Glutamatergic neuron (in vitro differentiated cells): ENCODE measurements around the gene NTRK3. TPM values are rescaled to one million over a fixed set of nuclear protein-coding genes. Genes with fewer than 3 reads are reported as not detected.

ENCODE experiments used
- DNase-seq: peaks from one replicate; pipeline ENCODE4 v3.0.0; 2022
- H3K27ac Mint-ChIP-seq: one replicate; pipeline ENCODE4 v1.8.0; 2020; ENCODE audit warnings: mild to moderate bottlenecking, mixed read lengths, inconsistent platforms; ENCODE audit not compliant: unreplicated experiment
- H3K27me3 Mint-ChIP-seq: one replicate; pipeline ENCODE4 v1.8.0; 2020; ENCODE audit warnings: mild to moderate bottlenecking, moderate library complexity, mixed read lengths, inconsistent platforms; ENCODE audit not compliant: unreplicated experiment
- H3K36me3 Mint-ChIP-seq: one replicate; pipeline ENCODE4 v1.8.0; 2020; ENCODE audit warnings: mild to moderate bottlenecking, mixed read lengths, inconsistent platforms; ENCODE audit not compliant: unreplicated experiment
- H3K4me1 Mint-ChIP-seq: one replicate; pipeline ENCODE4 v1.8.0; 2020; ENCODE audit warnings: mild to moderate bottlenecking, low read depth, mixed read lengths, inconsistent platforms; ENCODE audit not compliant: unreplicated experiment
- H3K4me3 Mint-ChIP-seq: one replicate; pipeline ENCODE4 v1.8.0; 2020; ENCODE audit warnings: mild to moderate bottlenecking, mixed read lengths, inconsistent platforms; ENCODE audit not compliant: unreplicated experiment
- H3K9me3 Mint-ChIP-seq: one replicate; pipeline ENCODE4 v1.8.0; 2020; ENCODE audit warnings: mild to moderate bottlenecking, moderate library complexity, mixed read lengths, inconsistent platforms; ENCODE audit not compliant: unreplicated experiment
- total RNA-seq: library from RNA; stranded (reverse); fragmentation: NEBNext Ultra II Directional; extraction: Animal tissue kit (Norgen Biotek cat#: 25700); gene quantifications from one replicate; pipeline ENCODE4 v1.2.1, GENCODE V29; 2021; ENCODE audit not compliant: unreplicated experiment
- TF ChIP-seq, protein P1 (sequence below): fragments of 200-600 bp; sonication (generic); IDR thresholded peaks from one replicate; pipeline ENCODE4 v1.5.0; 2021; ENCODE audit not compliant: partially characterized antibody, unreplicated experiment

Gene NTRK3
- total RNA-seq, 1 donor from 2014 or later, result 9.5 TPM

DNA sequence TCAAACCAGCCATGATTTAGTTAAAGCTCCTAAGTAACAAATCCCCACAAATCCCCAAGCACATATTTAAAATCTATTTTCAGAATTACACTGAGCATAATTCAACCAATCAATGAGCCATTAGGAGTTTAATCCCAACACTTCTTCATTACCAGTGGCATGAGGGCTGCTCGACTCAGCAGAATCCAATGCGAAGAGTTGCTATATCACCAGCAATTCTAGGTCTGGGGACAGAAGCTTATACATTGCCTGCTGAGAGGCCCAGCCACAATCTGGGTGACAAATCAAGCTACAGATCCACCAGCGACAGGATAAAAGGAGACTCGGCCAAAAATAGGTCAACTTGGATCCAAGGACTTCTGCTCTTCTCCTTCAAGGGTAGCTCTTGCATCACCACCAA is 238.8 kb downstream of the NTRK3 start:
- Mint-ChIP-seq H3K4me1 (peaks cover 20% of the 10 kb centered on the region), H3K27ac (no peak overlapping the region), H3K4me3 (no peak overlapping the region), H3K27me3 (peaks cover 4% of the 10 kb centered on the region), H3K9me3 (peaks cover 8% of the 10 kb centered on the region), H3K36me3 (peaks cover 13% of the 10 kb centered on the region)
- TF ChIP-seq, protein P1, sequence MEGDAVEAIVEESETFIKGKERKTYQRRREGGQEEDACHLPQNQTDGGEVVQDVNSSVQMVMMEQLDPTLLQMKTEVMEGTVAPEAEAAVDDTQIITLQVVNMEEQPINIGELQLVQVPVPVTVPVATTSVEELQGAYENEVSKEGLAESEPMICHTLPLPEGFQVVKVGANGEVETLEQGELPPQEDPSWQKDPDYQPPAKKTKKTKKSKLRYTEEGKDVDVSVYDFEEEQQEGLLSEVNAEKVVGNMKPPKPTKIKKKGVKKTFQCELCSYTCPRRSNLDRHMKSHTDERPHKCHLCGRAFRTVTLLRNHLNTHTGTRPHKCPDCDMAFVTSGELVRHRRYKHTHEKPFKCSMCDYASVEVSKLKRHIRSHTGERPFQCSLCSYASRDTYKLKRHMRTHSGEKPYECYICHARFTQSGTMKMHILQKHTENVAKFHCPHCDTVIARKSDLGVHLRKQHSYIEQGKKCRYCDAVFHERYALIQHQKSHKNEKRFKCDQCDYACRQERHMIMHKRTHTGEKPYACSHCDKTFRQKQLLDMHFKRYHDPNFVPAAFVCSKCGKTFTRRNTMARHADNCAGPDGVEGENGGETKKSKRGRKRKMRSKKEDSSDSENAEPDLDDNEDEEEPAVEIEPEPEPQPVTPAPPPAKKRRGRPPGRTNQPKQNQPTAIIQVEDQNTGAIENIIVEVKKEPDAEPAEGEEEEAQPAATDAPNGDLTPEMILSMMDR, result no peak
- DNase-seq, result no peak

DNA sequence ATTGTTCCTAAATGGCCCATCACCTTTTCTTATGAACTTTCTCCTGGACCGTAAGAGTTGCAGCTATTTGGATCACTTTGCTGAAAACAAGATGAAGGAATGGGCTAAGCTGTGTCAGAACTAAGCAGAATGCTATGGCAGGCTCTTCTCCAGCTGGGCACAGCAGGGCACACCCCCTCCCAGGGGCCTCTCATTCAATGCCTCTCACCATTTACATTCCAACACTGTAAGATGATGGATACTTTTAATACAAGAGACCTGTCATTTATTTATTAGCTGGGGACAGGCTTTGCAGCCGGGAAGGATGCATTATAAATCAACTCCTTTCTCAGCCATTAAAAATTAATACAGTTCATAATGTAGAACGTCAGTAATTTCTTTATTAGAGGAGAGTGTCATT is 240.1 kb downstream of the NTRK3 start:
- Mint-ChIP-seq H3K4me3 (no peak overlapping the region), H3K9me3 (peaks cover 8% of the 10 kb centered on the region), H3K36me3 (peaks cover 13% of the 10 kb centered on the region), H3K27ac (no peak overlapping the region), H3K4me1 (peaks cover 14% of the 10 kb centered on the region), H3K27me3 (peaks cover 4% of the 10 kb centered on the region)
- TF ChIP-seq, protein P1, result no peak
- DNase-seq, result no peak

DNA sequence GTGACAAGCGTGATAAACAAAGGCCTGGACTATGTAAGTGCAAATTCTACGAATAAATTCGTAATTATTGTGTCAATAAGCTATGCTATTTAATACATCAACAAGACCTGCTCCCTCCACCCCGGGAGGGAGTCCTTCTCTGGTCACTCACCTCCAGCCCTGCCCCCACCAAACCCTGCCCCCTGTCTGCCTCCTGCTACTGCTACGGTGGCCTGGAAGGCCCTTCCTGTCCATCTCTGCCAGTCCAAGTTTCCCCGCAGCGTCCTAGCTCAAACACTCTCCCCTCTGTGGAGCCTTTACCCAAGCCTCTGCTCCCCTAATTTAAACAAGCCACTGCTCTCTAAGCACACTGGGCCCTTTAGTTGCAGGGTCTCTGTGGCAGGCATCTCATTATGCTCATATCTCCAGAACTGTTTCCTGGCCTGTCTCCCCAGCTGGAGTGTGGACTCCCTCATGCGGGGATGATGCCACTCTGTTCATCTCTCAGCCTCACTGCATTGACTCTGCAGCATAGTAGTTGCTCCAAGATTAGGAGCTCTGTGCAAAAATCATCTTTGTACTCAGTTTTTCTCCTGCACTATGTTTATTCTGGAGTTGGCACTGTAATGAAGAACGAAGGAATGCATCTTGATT is 241.2 kb downstream of the NTRK3 start:
- Mint-ChIP-seq H3K9me3 (peaks cover 10% of the 10 kb centered on the region), H3K4me1 (peaks cover 14% of the 10 kb centered on the region), H3K4me3 (no peak overlapping the region), H3K27me3 (peaks cover 4% of the 10 kb centered on the region), H3K27ac (no peak overlapping the region), H3K36me3 (peaks cover 9% of the 10 kb centered on the region)
- no peak for DNase-seq
- TF ChIP-seq, protein P1, result no peak

DNA sequence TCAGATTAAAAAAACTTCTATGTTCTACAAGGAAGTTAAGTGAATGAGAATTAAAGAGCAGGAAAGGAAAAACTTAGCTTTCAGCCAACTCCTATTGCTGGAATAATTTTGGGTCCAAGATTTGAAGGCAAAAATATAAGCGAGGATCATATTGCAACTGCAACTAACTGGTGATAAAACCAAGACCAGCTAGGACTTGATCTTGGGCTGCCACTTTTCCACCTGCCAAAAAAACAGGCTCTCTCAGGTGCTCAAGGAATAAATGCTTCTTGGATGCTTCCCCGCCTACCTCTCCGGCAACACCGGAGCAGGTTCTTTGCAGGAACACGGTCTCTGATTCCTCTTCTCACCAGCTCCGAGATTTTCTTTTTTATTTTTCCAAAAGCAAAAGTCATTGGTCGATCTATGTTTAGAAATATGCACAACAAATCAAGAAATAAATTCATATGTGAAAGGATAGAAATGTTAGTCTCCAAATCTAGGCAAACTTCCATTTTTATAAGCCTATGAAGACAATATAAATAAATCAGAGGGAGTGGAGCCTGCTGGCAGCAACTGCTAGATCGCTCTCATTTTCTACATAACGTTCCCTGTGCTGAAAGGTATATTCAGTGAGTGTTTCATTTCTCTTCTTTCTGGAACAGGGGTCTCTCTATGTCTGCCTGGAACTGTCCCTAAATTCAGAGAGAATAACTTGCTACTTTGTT is 241.9 kb downstream of the NTRK3 start:
- TF ChIP-seq, protein P1, result no peak
- peaks cover 2% of the 10 kb centered on the region for H3K36me3 Mint-ChIP-seq
- DNase-seq, result no peak
- H3K27ac Mint-ChIP-seq, result no peak overlapping the region
- H3K4me3 Mint-ChIP-seq, result no peak overlapping the region
- peaks cover 4% of the 10 kb centered on the region for H3K27me3 Mint-ChIP-seq
- peaks cover 12% of the 10 kb centered on the region for H3K4me1 Mint-ChIP-seq
- peaks cover 10% of the 10 kb centered on the region for H3K9me3 Mint-ChIP-seq

DNA sequence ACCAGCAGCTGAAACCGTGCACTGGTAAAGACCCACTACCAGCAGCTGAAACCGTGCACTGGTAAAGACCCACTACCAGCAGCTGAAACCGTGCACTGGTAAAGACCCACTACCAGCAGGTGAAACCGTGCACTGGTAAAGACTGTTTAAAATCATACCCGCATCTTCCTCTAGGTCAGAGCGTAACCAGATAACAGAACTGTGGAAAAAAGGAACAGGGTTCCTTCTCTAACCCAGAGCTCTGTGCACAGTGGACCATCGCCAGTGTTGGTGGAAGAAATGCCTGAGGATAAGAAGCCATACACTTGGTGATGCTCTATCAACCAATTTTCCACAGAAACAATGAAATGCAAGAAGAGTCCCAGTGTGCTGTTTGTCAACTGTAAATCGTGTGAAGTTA is 243.4 kb downstream of the NTRK3 start:
- H3K4me3 Mint-ChIP-seq, result no peak overlapping the region
- no peaks in the 10 kb centered on the region for H3K36me3 Mint-ChIP-seq
- peaks cover 3% of the 10 kb centered on the region for H3K9me3 Mint-ChIP-seq
- H3K27ac Mint-ChIP-seq, result no peak overlapping the region
- H3K27me3 Mint-ChIP-seq, result no peaks in the 10 kb centered on the region
- H3K4me1 Mint-ChIP-seq, result peaks cover 7% of the 10 kb centered on the region
- DNase-seq, result no peak
- TF ChIP-seq, protein P1, result no peak
